Regular cardiac myocyte (primary cell): ENCODE measurements around the gene SYNRG. TPM values are rescaled to one million over a fixed set of nuclear protein-coding genes. Genes with fewer than 3 reads are reported as not detected.

ENCODE experiments used
- total RNA-seq: library from RNA; depleted of rRNA; stranded (reverse); fragments of >200 nt; gene quantifications from 2 replicates; pipeline ENCODE4 v1.2.3, GENCODE V29; 2014

The SYNRG gene, protein sequence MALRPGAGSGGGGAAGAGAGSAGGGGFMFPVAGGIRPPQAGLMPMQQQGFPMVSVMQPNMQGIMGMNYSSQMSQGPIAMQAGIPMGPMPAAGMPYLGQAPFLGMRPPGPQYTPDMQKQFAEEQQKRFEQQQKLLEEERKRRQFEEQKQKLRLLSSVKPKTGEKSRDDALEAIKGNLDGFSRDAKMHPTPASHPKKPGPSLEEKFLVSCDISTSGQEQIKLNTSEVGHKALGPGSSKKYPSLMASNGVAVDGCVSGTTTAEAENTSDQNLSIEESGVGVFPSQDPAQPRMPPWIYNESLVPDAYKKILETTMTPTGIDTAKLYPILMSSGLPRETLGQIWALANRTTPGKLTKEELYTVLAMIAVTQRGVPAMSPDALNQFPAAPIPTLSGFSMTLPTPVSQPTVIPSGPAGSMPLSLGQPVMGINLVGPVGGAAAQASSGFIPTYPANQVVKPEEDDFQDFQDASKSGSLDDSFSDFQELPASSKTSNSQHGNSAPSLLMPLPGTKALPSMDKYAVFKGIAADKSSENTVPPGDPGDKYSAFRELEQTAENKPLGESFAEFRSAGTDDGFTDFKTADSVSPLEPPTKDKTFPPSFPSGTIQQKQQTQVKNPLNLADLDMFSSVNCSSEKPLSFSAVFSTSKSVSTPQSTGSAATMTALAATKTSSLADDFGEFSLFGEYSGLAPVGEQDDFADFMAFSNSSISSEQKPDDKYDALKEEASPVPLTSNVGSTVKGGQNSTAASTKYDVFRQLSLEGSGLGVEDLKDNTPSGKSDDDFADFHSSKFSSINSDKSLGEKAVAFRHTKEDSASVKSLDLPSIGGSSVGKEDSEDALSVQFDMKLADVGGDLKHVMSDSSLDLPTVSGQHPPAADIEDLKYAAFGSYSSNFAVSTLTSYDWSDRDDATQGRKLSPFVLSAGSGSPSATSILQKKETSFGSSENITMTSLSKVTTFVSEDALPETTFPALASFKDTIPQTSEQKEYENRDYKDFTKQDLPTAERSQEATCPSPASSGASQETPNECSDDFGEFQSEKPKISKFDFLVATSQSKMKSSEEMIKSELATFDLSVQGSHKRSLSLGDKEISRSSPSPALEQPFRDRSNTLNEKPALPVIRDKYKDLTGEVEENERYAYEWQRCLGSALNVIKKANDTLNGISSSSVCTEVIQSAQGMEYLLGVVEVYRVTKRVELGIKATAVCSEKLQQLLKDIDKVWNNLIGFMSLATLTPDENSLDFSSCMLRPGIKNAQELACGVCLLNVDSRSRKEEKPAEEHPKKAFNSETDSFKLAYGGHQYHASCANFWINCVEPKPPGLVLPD (N-terminal part only)
- total RNA-seq: 10.1 and 12.1 TPM in 2 replicates

DNA sequence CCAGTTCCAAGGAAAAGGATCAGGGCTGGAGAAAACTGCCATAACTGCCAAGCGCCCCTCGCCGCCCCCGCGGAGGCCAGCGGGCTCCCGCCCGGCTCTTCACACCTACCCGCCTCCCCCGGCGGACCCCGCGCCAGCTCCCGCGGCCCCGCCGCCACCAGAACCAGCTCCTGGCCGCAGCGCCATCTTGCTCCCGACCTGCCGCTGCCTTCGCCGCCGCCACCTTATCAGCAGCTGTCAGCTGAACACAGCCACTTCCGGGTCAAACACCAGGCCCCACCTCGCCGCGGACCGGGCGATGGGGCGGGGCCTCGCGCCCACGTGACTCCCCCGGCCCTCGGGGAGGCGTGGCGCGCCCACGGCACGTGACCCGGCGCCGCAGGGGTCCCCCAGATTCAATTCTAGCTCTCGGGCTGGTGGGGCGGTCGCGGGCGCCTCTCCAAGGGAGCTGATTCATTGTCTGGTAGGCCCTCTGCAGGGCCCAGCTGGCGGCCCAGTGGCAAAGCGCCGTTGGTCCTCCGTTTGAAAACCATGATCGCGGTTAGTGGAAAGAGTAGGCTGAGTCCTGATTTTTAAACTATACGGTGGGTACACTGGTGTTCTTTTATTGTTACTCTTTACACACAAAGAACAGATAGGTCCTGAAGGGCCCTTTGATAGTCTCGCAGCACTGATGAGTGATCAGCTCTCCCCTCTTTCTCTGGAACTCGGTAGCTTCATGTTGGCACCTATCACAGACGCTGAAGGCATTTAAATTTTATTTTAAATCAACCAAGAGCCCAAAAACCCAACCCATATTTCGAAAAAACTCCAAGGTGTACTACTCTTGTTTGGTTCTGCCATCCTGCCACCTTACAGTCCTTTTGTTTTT, at the start of gene SYNRG:
Gene SYNRG, minus strand, starts transcription at position 249 of the 871 bp plus-strand sequence. Its CDS starts 63 bp downstream, at position 186.

DNA sequence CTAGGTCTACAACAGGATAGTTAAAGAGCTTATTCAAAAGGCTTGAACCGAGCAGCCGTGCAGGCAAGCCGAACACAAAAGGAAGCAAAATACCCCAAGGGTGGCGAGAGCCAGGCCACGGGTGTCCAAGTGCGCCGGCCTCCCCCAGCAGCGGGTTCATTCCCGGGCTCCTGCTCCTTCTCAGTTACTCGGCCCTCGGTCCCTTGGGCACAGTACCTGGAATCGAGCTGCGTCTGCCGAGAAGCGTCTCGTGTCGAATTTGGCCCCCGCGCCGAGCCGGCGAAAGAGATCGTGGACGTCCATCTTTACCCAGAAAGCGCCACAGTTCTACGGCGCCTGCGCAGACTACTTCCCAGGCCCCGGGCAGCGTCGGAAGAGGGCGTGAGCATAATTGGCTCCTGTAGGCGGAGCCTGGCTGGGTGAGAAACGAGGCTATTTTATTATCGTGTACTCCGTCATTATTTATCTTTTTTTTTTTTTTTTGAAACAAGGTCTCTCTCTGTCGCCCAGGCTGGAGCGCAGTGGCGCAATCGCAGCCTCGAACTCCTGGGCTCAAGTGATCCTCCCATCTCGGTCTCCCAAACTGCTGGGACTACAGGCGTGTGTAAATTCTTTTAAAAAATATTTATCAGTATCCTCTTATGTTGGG, 34.0 kb upstream of the SYNRG start, which contains the start of gene DDX52:
Gene DDX52, minus strand, starts transcription at position 329 of the 649 bp plus-strand sequence. Its CDS starts 26 bp downstream, at position 303.

DNA sequence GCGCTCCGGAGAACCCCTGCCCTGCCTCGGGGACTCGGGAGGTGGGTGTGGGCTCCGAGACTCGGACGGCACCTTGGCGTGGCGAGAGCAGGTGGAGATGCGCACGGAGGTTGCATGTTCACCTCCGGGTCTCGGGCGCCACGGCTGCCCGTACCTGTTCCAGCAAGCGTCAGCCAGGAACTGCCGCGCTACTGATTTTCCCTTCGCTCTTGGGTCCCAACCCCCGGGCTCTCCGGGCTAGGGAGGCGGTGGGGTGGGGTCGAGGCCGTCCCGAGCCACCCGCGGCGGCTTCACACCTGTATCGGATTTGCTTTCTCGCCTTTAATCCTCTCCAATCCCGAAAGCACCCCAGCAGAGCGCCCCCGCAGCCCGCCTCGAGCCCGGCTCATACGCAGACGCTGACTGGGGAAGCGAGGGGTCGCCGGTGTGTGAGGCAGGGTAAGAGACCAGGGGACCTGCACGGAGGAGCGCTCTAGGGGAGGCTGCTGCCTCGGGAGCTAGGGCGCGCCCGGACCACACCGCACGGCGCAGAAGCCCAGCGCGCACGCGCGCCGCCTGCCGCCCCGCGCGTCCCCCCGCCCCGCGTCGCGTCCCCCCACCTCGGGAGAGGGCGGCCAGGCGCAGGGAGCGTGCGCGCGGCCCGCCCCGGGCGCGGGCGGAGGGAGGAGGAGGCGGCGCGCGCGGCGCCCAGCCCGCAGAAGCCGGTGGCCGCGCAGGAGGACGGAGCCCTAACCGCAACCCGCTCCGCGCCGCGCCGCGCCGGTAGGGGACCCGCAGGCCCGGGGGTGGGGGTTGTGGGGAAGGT, 119.8 kb downstream of the SYNRG start, which contains the start of gene DUSP14:
Gene DUSP14, plus strand, starts transcription at position 695 of the 805 bp plus-strand sequence. CDS start 22,382 bp downstream, outside the sequence.

Other genes with a start within 250 kb of the SYNRG start
- gene C17orf78, start 233.4 kb downstream of the SYNRG start, total RNA-seq: not detected in 2 replicates
- 26.8 and 31.1 TPM in 2 replicates for gene ACACA, start 202.6 kb downstream of the SYNRG start, total RNA-seq
- gene TADA2A, start 202.5 kb downstream of the SYNRG start, total RNA-seq: 20.9 and 21.7 TPM in 2 replicates
- gene DUSP14, start 119.5 kb downstream of the SYNRG start, total RNA-seq: 51.3 and 55.8 TPM in 2 replicates
- gene DDX52, start 34.0 kb upstream of the SYNRG start, total RNA-seq: 16.3 and 25.9 TPM in 2 replicates
- under 0.01 and 0.19 TPM in 2 replicates for gene HNF1B, start 135.6 kb upstream of the SYNRG start, total RNA-seq